Hematopoietic multipotent progenitor cell treated with erythropoietin and hydrocortisone succinate and interleukin-3 and kit ligand, for 15 days (in vitro differentiated cells): Measurements from ENCODE around the gene FLRT1.

ENCODE experiments used
- DNase-seq: peaks from one replicate; pipeline ENCODE4 v3.0.0-alpha.2; 2015; ENCODE audit warnings: low spot score

FLRT1 gene, protein sequence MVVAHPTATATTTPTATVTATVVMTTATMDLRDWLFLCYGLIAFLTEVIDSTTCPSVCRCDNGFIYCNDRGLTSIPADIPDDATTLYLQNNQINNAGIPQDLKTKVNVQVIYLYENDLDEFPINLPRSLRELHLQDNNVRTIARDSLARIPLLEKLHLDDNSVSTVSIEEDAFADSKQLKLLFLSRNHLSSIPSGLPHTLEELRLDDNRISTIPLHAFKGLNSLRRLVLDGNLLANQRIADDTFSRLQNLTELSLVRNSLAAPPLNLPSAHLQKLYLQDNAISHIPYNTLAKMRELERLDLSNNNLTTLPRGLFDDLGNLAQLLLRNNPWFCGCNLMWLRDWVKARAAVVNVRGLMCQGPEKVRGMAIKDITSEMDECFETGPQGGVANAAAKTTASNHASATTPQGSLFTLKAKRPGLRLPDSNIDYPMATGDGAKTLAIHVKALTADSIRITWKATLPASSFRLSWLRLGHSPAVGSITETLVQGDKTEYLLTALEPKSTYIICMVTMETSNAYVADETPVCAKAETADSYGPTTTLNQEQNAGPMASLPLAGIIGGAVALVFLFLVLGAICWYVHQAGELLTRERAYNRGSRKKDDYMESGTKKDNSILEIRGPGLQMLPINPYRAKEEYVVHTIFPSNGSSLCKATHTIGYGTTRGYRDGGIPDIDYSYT

DNA sequence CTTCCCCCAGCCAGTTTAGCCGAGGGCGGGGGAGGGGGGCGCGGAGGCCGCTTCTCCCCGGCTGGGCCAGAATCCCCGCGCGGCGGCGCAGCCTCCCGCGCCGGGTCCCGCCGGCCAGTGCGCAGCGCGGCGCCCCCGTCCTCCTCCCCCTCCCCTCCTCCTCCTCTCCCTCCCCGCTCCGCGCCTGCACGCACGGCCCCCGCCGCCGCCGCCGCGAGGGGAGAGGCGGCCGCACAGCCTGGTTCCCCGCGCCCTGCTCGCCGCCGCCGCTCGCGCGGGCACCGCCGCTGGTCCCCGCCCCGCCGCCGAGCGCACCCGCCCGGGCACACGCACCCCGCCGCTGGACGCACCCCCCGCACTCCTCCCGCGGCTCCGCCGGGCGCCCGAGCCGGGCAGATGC lies at the start of gene FLRT1:
Gene FLRT1, plus strand, starts transcription at position 356 of the 400 bp plus-strand sequence. CDS start 80,337 bp downstream, outside the sequence.
- no peak for DNase-seq

DNA sequence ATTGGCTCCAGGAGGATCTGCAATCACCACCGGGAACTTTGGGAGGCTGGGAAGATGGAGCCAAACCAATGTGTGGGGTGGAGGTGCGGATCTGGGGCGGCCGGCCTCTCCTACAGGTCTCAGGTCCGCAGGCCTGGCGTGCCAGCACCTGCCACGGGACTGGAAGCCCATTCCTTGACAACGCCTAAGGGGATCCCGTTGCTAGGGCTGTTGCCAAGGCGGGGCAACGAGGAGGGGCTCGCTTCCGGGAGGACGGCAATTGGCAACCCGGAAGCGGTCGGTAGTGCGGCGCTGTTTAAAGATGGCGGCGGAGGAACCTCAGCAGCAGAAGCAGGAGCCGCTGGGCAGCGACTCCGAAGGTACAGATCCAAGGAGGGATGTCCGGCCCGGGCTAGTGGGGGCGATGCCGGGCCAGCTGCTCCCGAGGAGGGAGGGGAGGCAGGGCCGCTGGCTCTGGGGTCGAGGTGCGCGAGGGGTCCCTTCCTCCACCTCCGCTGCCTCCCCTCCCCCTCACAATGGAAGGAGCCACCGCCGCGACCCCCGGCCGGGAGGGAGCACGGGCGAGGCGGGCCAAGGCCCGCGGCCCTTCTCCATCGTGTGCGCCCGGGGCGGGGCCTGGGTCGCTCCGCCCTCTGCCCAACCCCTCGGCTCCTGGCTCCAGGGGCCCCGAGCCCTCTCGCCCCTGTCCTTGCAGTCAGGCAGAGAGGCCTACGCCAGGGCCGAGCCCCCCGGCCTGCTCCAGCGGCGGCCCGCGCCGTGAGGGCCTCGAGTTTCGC lies 49.4 kb upstream of the FLRT1 start, which contains the start of gene OTUB1:
Gene OTUB1, plus strand, starts transcription at position 283 of the 776 bp plus-strand sequence. Its CDS starts 19 bp downstream, at position 302.
- peak; percentile 83 for DNase-seq

- no peak for DNase-seq
These were observed 48.7 kb upstream of the FLRT1 start for GRCh38 chr11:63986932-63987513.

GRCh38 chr11:63991558-63991957 lies 44.2 kb upstream of the FLRT1 start:
- DNase-seq: no peak

GRCh38 chr11:63993100-63993499 lies 42.6 kb upstream of the FLRT1 start:
- DNase-seq: no peak

DNA sequence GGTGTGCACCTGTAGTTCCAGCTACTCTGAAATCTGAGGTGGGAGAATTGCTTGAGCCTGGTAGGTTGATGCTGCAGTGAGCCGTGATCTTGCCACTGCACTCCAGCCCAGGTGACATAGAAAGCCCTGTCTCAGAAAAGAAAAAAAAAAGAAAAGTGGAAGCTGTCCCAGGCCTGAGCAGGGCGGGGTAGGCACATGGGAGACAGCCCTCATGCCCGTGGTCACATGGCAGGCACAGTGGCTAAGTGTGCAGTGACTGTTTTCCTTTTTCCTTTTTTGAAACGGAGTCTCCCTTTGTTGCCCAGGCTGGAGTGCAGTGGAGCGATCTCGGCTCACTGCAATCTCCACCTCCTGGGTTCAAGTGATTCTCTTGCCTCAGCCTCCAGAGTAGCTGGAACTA lies 41.7 kb upstream of the FLRT1 start:
- no peak for DNase-seq

GRCh38 chr11:63996512-63996911 lies 39.2 kb upstream of the FLRT1 start:
- DNase-seq: no peak

GRCh38 chr11:63997104-63997700 lies 38.5 kb upstream of the FLRT1 start:
- no peak for DNase-seq

GRCh38 chr11:63997801-63998337 lies 37.9 kb upstream of the FLRT1 start:
- no peak for DNase-seq

GRCh38 chr11:63998558-63999348 lies 37.0 kb upstream of the FLRT1 start:
- no peak for DNase-seq

DNA sequence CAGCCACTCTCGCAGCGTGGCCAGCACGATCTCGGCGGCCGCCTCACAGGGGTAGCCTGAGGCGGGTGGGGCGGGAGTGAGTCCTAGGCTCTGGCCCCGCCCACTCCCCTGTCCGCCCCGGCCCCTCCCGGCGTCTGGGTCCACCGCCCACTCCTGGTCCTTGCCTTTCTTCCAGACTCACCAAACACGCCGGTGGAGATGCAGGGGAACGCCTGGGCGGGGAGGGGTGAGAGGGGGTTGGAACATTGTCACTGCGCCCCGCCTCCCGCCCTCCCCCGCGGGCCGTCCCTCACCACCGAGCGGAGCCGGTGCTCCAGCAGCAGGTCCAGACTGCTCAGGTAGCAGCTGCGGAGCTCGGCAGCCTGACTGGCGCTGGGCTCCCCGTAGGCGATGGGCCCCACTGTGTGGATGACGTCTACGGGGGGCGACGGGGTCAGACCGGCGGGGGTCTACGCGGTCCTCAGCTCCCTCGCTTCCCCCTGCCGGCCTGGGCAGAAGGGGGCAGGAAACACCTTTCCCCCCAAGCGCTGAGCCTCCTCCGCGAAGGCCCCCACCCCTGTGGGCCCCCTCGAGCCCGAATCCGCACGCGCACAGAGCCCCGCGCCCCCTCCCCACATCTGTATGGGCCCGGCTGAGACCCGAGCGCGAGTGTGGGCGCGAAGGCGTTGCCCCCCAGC lies 36.2 kb upstream of the FLRT1 start:
- no peak for DNase-seq

DNA sequence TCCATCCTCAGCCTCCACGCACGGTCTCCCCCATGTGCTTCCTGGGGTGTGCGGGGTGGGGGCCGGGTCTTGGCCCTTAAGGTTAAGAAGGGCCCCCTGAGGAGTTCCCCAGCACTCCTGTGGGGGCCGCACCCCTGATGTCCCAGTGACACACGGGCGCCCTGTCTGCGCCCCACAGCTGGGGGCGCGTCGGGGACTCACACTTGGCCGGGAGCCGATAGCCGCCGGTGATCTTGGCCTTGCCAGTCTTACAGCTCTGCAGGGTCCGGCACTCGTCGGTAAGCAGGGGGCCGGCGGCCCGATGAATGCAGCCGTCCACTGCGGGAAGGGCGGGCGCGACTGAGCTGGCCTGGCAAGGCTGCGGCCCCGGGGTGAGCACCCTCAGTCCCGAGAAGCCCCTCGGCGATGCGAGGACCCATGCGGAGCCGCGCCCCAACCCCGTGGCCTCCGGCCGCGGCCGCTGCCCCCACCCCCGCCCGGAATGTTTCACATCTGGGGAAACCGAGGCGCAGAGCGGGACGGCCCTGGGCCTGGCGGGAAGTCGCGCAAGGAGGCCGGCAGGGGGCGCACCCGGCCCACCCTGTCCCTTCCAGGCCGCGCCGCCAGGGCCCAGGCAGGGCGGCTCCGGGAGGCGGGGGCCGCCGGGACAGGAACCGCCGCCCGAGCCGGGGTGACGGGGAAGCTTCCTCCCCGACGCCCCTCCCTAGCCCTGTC lies 35.5 kb upstream of the FLRT1 start:
- DNase-seq: peak; percentile 65

DNA sequence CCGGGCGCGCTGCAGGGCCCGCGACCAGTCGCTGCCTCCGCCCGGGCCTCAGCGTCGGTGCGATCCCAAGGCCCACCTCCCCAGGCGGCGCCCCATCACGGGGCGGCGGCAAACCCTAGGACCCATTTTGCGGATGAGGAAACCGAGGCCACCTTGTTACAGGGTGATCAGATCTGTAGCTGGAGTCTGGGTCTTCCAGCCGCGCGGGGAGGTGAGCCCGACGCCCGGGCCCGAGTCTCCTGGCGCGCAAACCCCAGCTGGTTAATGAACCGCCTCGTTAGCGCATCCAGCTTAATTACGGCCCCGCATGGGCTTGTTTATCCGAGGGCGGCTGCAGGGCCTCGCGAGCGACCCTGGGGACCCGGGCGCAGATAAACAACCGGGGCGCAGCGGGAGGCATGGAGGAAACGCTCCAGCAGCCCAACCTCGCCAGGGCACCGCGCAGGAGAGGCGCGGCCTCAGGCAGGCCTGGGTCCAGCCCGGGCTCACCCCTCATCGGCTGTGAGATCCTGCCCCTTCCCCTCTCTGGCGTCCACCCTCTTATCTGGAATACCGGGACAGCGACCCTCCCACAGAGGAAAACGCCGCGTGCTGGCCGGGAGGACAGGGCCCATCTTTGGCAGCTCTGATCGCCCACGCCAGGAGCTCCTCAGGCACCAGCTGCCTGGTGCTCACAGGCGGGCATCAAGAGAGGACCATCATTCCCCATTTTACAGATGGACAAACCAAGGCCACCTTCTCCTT lies 34.8 kb upstream of the FLRT1 start:
- no peak for DNase-seq

GRCh38 chr11:64001484-64002420 lies 34.0 kb upstream of the FLRT1 start:
- no peak for DNase-seq

DNA sequence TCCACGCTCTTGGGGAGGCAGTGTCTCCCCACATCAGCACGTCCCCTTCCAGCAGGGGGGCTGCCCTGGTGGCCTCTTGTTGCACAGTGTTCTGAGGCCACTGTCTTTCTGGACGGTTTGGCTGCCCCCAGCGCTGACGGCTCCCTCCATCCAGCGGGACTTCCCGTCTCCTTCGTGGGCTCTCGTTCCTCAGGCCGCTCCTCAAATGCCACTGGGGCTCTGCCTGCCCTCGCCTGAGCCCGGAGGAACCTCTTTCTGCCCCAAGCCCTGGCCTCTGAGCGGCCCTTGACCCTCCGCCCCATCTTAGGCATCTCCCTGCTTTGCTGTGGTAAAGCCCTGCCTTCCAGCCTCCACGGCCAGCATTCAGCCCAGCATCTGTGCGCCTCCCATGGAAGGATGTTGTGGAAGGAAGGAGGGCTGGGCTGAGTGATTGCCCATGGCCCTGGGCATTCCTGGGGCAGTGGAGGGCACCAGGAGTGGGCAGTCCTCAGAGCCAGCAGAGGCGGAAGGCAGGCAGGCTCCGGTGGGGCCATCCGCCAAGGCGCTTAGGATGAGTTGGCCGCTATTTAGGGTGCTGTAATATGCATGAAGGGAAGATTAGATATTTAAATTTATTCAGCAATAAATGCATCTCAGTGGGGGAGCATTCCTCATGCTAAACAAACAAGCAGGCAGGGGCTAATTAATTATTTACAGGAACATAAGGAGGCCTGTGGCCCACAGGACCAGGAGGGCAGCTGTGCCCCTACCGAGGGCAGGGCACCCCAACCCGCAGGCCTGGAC lies 31.7 kb upstream of the FLRT1 start:
- no peak for DNase-seq

DNA sequence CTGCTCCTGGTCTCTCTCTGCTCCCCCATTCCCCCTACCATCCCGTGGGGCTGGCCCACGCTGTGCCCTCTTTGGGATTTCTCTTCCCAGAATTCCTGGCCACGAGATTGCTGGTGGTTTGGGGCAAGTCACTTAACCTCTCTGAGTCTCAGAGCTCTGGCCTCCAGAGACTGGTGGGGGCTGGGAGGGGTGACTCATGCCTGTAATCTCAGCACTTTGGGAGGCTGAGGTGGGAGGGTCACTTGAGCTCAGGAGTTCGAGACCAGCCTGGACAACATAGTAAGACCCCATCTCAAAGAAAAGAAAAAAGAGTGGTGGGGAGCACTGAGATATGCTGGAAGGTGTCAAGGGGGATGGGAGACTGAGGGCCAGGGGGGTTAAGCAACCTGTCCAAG lies 31.1 kb upstream of the FLRT1 start:
- DNase-seq: no peak

GRCh38 chr11:64005691-64006090 lies 30.0 kb upstream of the FLRT1 start:
- no peak for DNase-seq
